IMR-90 (cell line): ENCODE measurements around the gene OPCML. TPM values are rescaled to one million over a fixed set of nuclear protein-coding genes. Genes with fewer than 3 reads are reported as not detected.

Experiments used
- ATAC-seq: fragments of 200-7000 bp; cut with Tn5 transposase; 2 replicates; pipeline ENCODE4 v1.9.1; 2020; ENCODE audit warnings: low read depth, mild to moderate bottlenecking, moderate library complexity
- BruUV-seq: library from RNA; stranded (reverse); fragments of 400-500 nt; replicated peaks from 2 replicates; lab custom pipeline; 2021; lab: Mats Ljungman, UMichigan
- CTCF ChIA-PET: fragments of 300-600 bp; formaldehyde crosslinking; extraction: SDS; loops from one replicate; lab custom pipeline; 2021; ENCODE audit warnings: antibody characterized with exemption; lab: Yijun Ruan, JAX
- POLR2A ChIA-PET: fragments of 300-600 bp; sonication (Branson Sonifier 250); formaldehyde crosslinking; loops from one replicate; lab custom pipeline; 2022; ENCODE audit warnings: antibody characterized with exemption; ENCODE audit not compliant: unreplicated experiment; lab: Charles Lee
- DNase-seq: peaks from one replicate; pipeline ENCODE4 v3.0.0; 2013
- H2AFZ ChIP-seq: replicated peaks from 2 replicates; pipeline ENCODE3; 2013; ENCODE audit warnings: low read length, mild to moderate bottlenecking; ENCODE audit not compliant: poor library complexity
- H2AK5ac ChIP-seq: 2 replicates; pipeline ENCODE4 v1.6.1; 2013; ENCODE audit warnings: low read depth, low read length, inconsistent platforms
- H2AK9ac ChIP-seq: replicated peaks from 2 replicates; pipeline ENCODE3; 2013; ENCODE audit warnings: mild to moderate bottlenecking, low read depth, low read length, moderate library complexity; ENCODE audit not compliant: poor library complexity
- H2BK120ac ChIP-seq: 2 replicates; pipeline ENCODE4 v1.6.1; 2013; ENCODE audit warnings: low read depth, low read length, inconsistent platforms
- H2BK15ac ChIP-seq: 3 replicates; pipeline ENCODE4 v1.6.1; 2013; ENCODE audit warnings: low read depth, low read length, inconsistent platforms
- H2BK20ac ChIP-seq: 2 replicates; pipeline ENCODE4 v1.6.1; 2013; ENCODE audit warnings: low read depth, mild to moderate bottlenecking, inconsistent platforms, low read length, moderate library complexity
- H2BK5ac ChIP-seq: 2 replicates; pipeline ENCODE4 v1.6.1; 2013; ENCODE audit warnings: mild to moderate bottlenecking, low read depth, low read length, inconsistent platforms; ENCODE audit not compliant: poor library complexity, severe bottlenecking
- H3K14ac ChIP-seq: replicated peaks from 2 replicates; pipeline ENCODE4 v1.6.1; 2013; ENCODE audit warnings: low read depth, low read length, inconsistent platforms
- H3K18ac ChIP-seq: 2 replicates; pipeline ENCODE4 v1.6.1; 2013; ENCODE audit warnings: low read depth, low read length, control low read depth
- H3K23ac ChIP-seq: 2 replicates; pipeline ENCODE4 v1.6.1; 2013; ENCODE audit warnings: low read depth, low read length, inconsistent platforms
- H3K27ac ChIP-seq: 2 replicates; pipeline ENCODE4 v1.5.1; 2013; ENCODE audit warnings: mild to moderate bottlenecking, control low read depth, low read length; ENCODE audit not compliant: insufficient read depth
- H3K27me3 ChIP-seq: 2 replicates; pipeline ENCODE4 v1.6.1; 2013; ENCODE audit warnings: low read length; ENCODE audit not compliant: control insufficient read depth, insufficient read depth
- H3K36me3 ChIP-seq: 2 replicates; pipeline ENCODE4 v1.6.1; 2013; ENCODE audit warnings: low read length, mixed read lengths; ENCODE audit not compliant: control insufficient read depth, insufficient read depth
- H3K4ac ChIP-seq: 2 replicates; pipeline ENCODE4 v1.6.1; 2013; ENCODE audit warnings: low read depth, low read length, inconsistent platforms
- H3K4me1 ChIP-seq: 2 replicates; pipeline ENCODE4 v1.6.1; 2013; ENCODE audit warnings: low read length, mixed read lengths; ENCODE audit not compliant: control insufficient read depth, insufficient read depth
- H3K4me2 ChIP-seq: 2 replicates; pipeline ENCODE4 v1.6.1; 2013; ENCODE audit warnings: low read depth, mild to moderate bottlenecking, control low read depth, low read length, moderate library complexity
- H3K4me3 ChIP-seq: 2 replicates; pipeline ENCODE4 v1.5.1; 2013; ENCODE audit warnings: low read depth, mild to moderate bottlenecking, control low read depth, low read length, moderate library complexity; ENCODE audit not compliant: insufficient read depth
- H3K56ac ChIP-seq: 2 replicates; pipeline ENCODE4 v1.6.1; 2013; ENCODE audit warnings: low read length, inconsistent platforms; ENCODE audit not compliant: insufficient read depth; ENCODE audit errors: extremely low read depth
- H3K79me1 ChIP-seq, 2 experiments: 2 replicates each; pipeline ENCODE4 v1.6.1; 2013; ENCODE audit warnings: low read length in 2 of 2, inconsistent platforms in 1 of 2, low read depth in 1 of 2
- H3K9ac ChIP-seq: 2 replicates; pipeline ENCODE4 v1.6.1; 2013; ENCODE audit warnings: low read depth, low read length, control low read depth
- H3K9me1 ChIP-seq: 2 replicates; pipeline ENCODE4 v1.6.1; 2013; ENCODE audit warnings: low read length, inconsistent platforms; ENCODE audit not compliant: insufficient read depth
- H3K9me3 ChIP-seq: 2 replicates; pipeline ENCODE4 v1.6.1; 2013; ENCODE audit warnings: low read length; ENCODE audit not compliant: control insufficient read depth, insufficient read depth
- H4K20me1 ChIP-seq: 2 replicates; pipeline ENCODE4 v1.6.1; 2013; ENCODE audit warnings: low read length, inconsistent platforms; ENCODE audit not compliant: insufficient read depth
- H4K5ac ChIP-seq: 2 replicates; pipeline ENCODE4 v1.6.1; 2013; ENCODE audit warnings: mild to moderate bottlenecking, low read depth, low read length, control low read depth
- H4K8ac ChIP-seq, 2 experiments: 2 replicates each; pipeline ENCODE4 v1.6.1; 2013; ENCODE audit warnings: low read depth in 2 of 2, low read length in 2 of 2, control low read depth in 1 of 2, inconsistent platforms in 1 of 2
- H4K91ac ChIP-seq: 2 replicates; pipeline ENCODE4 v1.6.1; 2013; ENCODE audit warnings: low read depth, low read length, inconsistent platforms; ENCODE audit not compliant: insufficient read depth
- NFE2L2 ChIP-seq: fragments of 150-350 bp; IDR thresholded peaks from 2 replicates; pipeline ENCODE4 v1.6.1; 2016; ENCODE audit warnings: low read depth, mild to moderate bottlenecking, low read length
- POLR2A ChIP-seq: IDR thresholded peaks from 2 replicates; pipeline ENCODE4 v1.6.1; 2012; ENCODE audit warnings: mild to moderate bottlenecking, low read depth, low read length
- RAD21 ChIP-seq: IDR thresholded peaks from 2 replicates; pipeline ENCODE4 v1.6.1; 2012; ENCODE audit warnings: low read length, improper control_type of control experiment
- RCOR1 ChIP-seq: IDR thresholded peaks from 2 replicates; pipeline ENCODE4 v1.6.1; 2012; ENCODE audit warnings: mild to moderate bottlenecking, low read length, improper control_type of control experiment; ENCODE audit not compliant: insufficient replicate concordance
- SMC3 ChIP-seq: fragments of 150-350 bp; IDR thresholded peaks from 2 replicates; pipeline ENCODE4 v1.6.1; 2016; ENCODE audit warnings: low read depth, mild to moderate bottlenecking, antibody characterized with exemption, low read length, moderate library complexity
- WGBS, 2 experiments: methylation state at CpG; one replicate each; pipeline versions ENCODE4 v1.1.5 to v1.1.7; 2013; ENCODE audit warnings: missing lambda C conversion rate in 2 of 2; ENCODE audit not compliant: insufficient read length in 1 of 2; ENCODE audit errors: extremely low coverage in 2 of 2; 5-methylcytosine and 5-hydroxymethylcytosine counted together
- dilution Hi-C: fragments of 300-500 bp; cut with HindIII; formaldehyde crosslinking; loops from one replicate; pipeline ENCODE4 v1.14.3; 2018; ENCODE audit warnings: low sequenced_read_pairs; ENCODE audit not compliant: unreplicated experiment
- in situ Hi-C: fragments of 300-500 bp; cut with MboI; formaldehyde crosslinking; loops from 3 replicates; pipeline ENCODE4 v1.14.3; 2019; ENCODE audit warnings: low sequenced_read_pairs, inconsistent platforms, mixed read lengths
- intact Hi-C: fragments of 100-400 bp; cut with micrococcal nuclease; formaldehyde crosslinking; loops from 2 replicates; pipeline ENCODE4 v1.10.0; 2022
- polyA plus RNA-seq, 3 experiments: library from polyadenylated mRNA; depleted of rRNA; stranded (reverse); fragments of >200 nt; gene quantifications; 2 replicates each; pipeline ENCODE4 v1.2.3, GENCODE V29; 2012; ENCODE audit warnings: low replicate concordance in 1 of 3
- total RNA-seq: library from RNA; depleted of rRNA; stranded (reverse); fragments of >200 nt; gene quantifications from 2 replicates; pipeline ENCODE4 v1.2.3, GENCODE V29; 2012

Gene OPCML
- total and polyA plus RNA-seq, 2 of the 4 experiments (the other 2 are of a cell fraction) = under 0.01 to 2.6 TPM

DNA sequence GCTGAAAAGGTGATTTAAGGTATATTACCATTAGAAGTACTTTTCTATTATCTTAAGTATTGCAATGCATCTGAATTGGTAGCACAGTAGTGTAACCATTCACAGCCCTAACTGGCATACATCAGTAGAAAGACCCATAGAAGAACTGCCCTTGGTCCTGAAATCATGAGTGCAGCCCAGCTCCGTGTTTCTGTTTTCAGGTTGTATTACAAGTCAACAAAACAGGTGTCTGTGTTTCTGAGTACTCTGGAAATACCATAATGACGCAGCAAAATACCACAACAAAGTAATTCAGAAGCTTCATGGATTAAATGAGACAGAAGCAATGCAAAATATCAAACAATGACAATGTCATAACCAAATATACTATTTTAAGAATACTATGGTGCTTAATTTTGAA lies 226.3 kb downstream of the OPCML start:
- ATAC-seq = no peak
- H3K4me1 ChIP-seq = no peaks in the 10 kb centered on the region

More for the DNA sequence above, 226.3 kb downstream of the OPCML start:
- Histone ChIP-seq H3K4me3 (no peak overlapping the region), H3K9me3 (peaks cover 10% of the 10 kb centered on the region), H3K36me3 (no peaks in the 10 kb centered on the region), H3K14ac (no peak overlapping the region), H2BK15ac (no peak overlapping the region), H3K9ac (no peak overlapping the region), H4K20me1 (no peaks in the 10 kb centered on the region), H2AFZ (no peak overlapping the region), H4K8ac (no peak overlapping the region), H3K27me3 (no peaks in the 10 kb centered on the region), H2BK20ac (no peak overlapping the region), H3K56ac (no peak overlapping the region), H3K23ac (no peak overlapping the region), H2BK120ac (no peak overlapping the region), H2BK5ac (no peak overlapping the region), H3K9me1 (no peaks in the 10 kb centered on the region), H3K18ac (no peak overlapping the region), H4K91ac (no peak overlapping the region), H3K4ac (no peak overlapping the region), H3K4me2 (no peak overlapping the region), H2AK9ac (no peak overlapping the region), H4K5ac (no peak overlapping the region), H3K27ac (no peak overlapping the region), H3K79me1 (no peaks in the 10 kb centered on the region), H2AK5ac (no peak overlapping the region)
- intact Hi-C loops = no loop called here
- dilution Hi-C loops = no loop called here
- ChIA-PET CTCF (no interaction called here), POLR2A (no interaction called here)
- TF ChIP-seq RAD21 (no peak), SMC3 (no peak), POLR2A (no peak), RCOR1 (no peak), NFE2L2 (no peak)
- no TSS peak for BruUV-seq
- no peak for DNase-seq
- no CpG with 5 or more reads among the region's 2 CpGs for WGBS, 2 experiments
- in situ Hi-C loops = no loop called here
